Renal cortex interstitium (tissue), 11 donors: ENCODE results near the gene MIP. TPM values are rescaled to one million over a fixed set of nuclear protein-coding genes. Genes with fewer than 3 reads are reported as not detected.
"Not testable (repeated sequence)": the region's sequence is repeated elsewhere in the genome, so short reads cannot be mapped to it uniquely, and the experiment has no call there.

ENCODE experiments used
- DNase-seq, 11 donors: peaks; one replicate each; pipeline ENCODE4 v3.0.0-alpha.2; 2013; ENCODE audit warnings: low read depth in 9 of 11, low spot score in 4 of 11; ENCODE audit errors: extremely low read depth in 1 of 11
- polyA plus RNA-seq, 3 donors: library from polyadenylated mRNA; unstranded; fragments of 120-200 nt; gene quantifications; one replicate each; pipeline ENCODE4 v1.2.1, GENCODE V29; 2013; ENCODE audit not compliant: insufficient read length in 3 of 3

Gene MIP
- polyA plus RNA-seq, 3 donors, result 0.26 to 0.40 (median 0.38) TPM

DNA sequence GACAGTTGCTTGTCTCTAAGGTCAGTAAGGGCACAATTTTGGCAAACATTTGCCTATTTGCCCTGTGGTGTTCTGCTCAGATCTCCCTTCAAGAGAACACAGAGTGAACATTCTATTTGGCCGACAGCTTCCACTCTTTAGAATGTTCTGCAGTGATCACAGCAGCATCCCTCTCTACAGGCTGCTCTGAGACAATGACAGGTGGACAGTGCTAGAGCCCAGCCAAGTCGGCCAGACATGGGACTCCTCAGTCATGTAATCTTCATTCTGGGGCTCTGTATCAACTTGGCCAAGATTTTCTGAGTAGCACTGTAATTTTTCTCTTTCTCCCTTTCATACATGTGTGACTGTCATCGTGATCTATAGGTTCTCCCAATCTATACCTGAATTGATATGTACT is 40.1 kb downstream of the MIP start:
- no peak for DNase-seq

GRCh38 chr12:56413392-56413791 is 41.1 kb downstream of the MIP start:
- no peak for DNase-seq

GRCh38 chr12:56411781-56412639 is 42.4 kb downstream of the MIP start:
- no peak for DNase-seq

- DNase-seq, result no peak
Measured at GRCh38 chr12:56410768-56411167, 43.7 kb downstream of the MIP start.

GRCh38 chr12:56408799-56409417 is 45.5 kb downstream of the MIP start:
- DNase-seq, result no peak

DNA sequence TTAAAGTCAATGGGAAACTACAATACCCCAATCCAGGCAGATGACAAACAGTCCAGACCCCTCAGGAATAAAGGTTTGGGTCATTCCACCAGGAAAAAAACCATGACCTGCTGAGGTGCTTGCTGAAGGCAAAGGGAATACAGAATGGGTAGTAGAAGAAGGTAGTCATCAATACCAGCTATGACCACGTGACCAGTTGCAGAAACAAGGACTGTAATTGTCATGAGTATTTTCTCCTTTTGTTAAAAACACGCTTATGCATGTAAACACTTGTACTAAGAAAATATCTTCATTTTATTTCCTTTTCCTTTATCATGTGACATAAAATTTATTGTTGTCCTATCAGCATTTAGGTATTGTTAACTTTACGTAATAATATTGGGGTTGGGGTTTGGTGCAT is 50.2 kb downstream of the MIP start:
- not testable (repeated sequence) for DNase-seq

DNA sequence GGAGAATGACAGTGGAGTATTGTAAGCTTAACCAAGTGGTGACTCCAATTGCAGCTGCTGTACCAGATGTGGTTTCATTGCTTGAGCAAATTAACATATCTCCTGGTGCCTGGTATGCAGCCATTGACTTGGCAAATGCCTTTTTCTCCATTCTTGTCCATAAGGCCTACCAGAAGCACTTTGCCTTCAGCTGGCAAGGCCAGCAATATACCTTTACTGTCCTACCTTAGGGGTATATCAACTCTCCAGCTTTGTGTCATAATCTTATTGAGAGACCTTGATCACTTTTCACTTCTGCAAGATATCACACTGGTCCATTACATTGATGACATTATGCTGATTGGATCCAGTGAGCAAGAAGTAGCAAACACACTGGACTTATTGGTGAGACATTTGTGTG is 52.8 kb downstream of the MIP start:
- not testable (repeated sequence) for DNase-seq

- DNase-seq, result not testable (repeated sequence)
Measured at GRCh38 chr12:56401125-56401524, 53.3 kb downstream of the MIP start.

Other genes starting within 250 kb of the MIP start
- gene RNF41, start 232.7 kb downstream of the MIP start, polyA plus RNA-seq, result 10 to 100 TPM; 43.4 to 44.4 (median 44.1) TPM
- 10 to 100 TPM; 27.4 to 33.1 (median 28.9) TPM for gene NABP2, start 230.3 kb downstream of the MIP start, polyA plus RNA-seq
- 10 to 100 TPM; 50.6 to 79.4 (median 62.5) TPM for gene SLC39A5, start 224.6 kb downstream of the MIP start, polyA plus RNA-seq
- gene ANKRD52, start 196.3 kb downstream of the MIP start, polyA plus RNA-seq, result 10 to 100 TPM; 29.8 to 38.7 (median 34.0) TPM
- gene COQ10A, start 187.7 kb downstream of the MIP start, polyA plus RNA-seq, result 10 to 100 TPM; 14.4 to 22.1 (median 19.0) TPM
- gene CS, start 154.3 kb downstream of the MIP start, polyA plus RNA-seq, result 100 to 1,000 TPM; 192 to 212 (median 204) TPM
- 100 to 1,000 TPM; 140 to 161 (median 159) TPM for gene CNPY2, start 138.7 kb downstream of the MIP start, polyA plus RNA-seq
- gene PAN2, start 120.7 kb downstream of the MIP start, polyA plus RNA-seq, result 100 to 1,000 TPM in 1 of 3 donors, 10 to 100 TPM in 2; 82.0 to 113 (median 93.7) TPM
- 1 to 10 TPM in 1 of 3 donors, under 1 TPM in 2; 0.67 to 1.2 (median 0.78) TPM for gene IL23A, start 115.8 kb downstream of the MIP start, polyA plus RNA-seq
- gene STAT2, start 94.5 kb downstream of the MIP start, polyA plus RNA-seq, result 100 to 1,000 TPM in 1 of 3 donors, 10 to 100 TPM in 2; 84.6 to 152 (median 96.8) TPM
- under 1 TPM in 2 of 3 donors, not detected in 1; 0.13 to 0.20 TPM for gene APOF, start 91.8 kb downstream of the MIP start, polyA plus RNA-seq
- 10 to 100 TPM; 37.8 to 46.6 (median 42.4) TPM for gene TIMELESS, start 5.2 kb downstream of the MIP start, polyA plus RNA-seq
- gene SPRYD4, start 13.9 kb upstream of the MIP start, polyA plus RNA-seq, result 1 to 10 TPM; 4.1 to 6.6 (median 4.9) TPM
- gene GLS2, start 33.5 kb upstream of the MIP start, polyA plus RNA-seq, result 1 to 10 TPM; 1.2 to 3.0 (median 1.6) TPM
- 10 to 100 TPM; 35.8 to 40.9 (median 40.7) TPM for gene RBMS2, start 67.2 kb upstream of the MIP start, polyA plus RNA-seq
- 100 to 1,000 TPM in 1 of 3 donors, 10 to 100 TPM in 2; 79.3 to 104 (median 88.5) TPM for gene BAZ2A, start 175.7 kb upstream of the MIP start, polyA plus RNA-seq
- gene ATP5F1B, start 191.3 kb upstream of the MIP start, polyA plus RNA-seq, result 1,000 to 10,000 TPM in 1 of 3 donors, 100 to 1,000 TPM in 2; 856 to 1,271 (median 990) TPM
- gene PTGES3, start 233.6 kb upstream of the MIP start, polyA plus RNA-seq, result 100 to 1,000 TPM; 299 to 370 (median 328) TPM